ENCODE results near the gene COLEC11.
"Not testable (repeated sequence)": the region's sequence is repeated elsewhere in the genome, so short reads cannot be mapped to it uniquely, and the experiment has no call there.

Gene COLEC11

GRCh38 chr2:3655871-3656761, 61.2 kb downstream of the COLEC11 start:
- DNase-seq, result no peak

DNA sequence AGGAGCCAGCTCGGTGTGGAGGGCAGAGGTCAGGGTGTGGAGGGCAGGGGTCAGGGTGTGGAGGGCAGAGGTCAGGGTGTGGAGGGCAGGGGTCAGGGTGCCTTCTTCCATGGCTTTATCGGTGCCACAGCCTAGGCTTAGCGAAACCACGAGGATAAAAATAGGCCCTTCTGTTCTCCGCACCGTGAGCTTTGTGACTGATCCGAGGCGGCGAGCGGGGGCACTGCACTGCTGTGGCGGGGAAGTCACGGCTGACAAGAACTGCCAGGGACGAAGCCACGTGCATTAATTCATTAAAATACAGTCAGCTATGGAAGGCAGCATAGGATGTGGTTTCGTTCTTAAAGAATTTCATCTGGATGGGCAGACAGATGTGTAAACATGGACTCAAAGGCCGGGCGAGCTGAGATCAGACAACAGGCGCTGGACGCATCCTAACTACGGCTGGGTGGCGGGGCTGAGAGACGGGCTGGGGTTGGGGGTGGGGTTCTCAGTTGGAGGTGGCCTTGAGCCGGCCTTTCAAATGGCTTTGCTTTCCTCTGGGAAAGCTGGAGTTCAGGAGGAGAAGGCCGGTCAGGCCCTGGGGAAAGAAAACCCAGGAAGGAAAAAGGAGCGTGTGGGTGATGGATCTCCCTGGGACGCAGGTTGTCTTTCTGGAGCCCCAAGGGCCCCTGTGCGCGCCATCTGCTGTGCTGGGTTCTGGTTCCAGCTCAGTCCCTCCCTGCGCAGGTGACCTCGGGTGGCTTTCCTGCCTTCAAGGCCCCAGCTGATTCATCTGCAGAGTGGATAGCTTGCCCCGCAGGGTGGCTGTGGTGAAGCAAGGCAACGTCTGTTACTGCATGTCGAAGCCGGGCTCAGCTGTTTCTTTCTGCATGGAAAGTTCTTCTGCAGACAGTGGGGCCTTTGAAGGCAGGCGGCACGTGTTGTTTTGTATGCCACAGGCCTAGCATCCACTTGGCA, 62.1 kb downstream of the COLEC11 start:
- DNase-seq, result no peak

GRCh38 chr2:3657881-3658280, 63.0 kb downstream of the COLEC11 start, which contains the start of gene ALLC:
TSS of gene ALLC (plus strand) at chr2:3658200. CDS start at chr2:3671158, 12,958 bp downstream.
- DNase-seq, result no peak

GRCh38 chr2:3659447-3660432, 64.8 kb downstream of the COLEC11 start:
- no peak for DNase-seq

GRCh38 chr2:3660640-3661039, 65.7 kb downstream of the COLEC11 start:
- DNase-seq, result not testable (repeated sequence)

DNA sequence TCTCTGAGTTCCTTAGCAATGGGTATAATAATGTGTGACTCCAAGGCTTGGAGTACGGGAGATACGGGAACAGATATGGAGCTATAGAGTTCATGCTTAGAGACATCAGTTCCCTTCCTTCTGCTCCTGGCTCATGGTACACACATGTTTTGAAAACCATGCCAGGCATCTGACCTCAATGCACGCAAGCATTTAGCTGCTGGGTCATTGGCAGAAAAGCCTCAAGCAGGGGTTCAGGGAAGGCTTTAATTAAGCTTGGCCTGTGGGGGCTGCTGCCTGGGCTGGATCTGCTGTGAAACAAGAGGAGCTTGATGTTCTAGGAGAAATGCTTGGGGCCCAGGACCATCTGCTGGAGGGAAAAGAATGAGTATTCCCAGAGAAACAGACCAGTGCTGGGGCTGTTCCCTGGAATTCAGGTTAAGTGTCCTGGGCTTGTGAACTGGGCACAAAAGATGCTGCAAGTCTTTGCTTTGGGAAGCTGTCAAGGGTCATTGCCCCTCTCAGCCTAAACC, 66.3 kb downstream of the COLEC11 start:
- no peak for DNase-seq

- no peak for DNase-seq
Measured at GRCh38 chr2:3662239-3662638, 67.3 kb downstream of the COLEC11 start.

GRCh38 chr2:3664118-3664517, 69.2 kb downstream of the COLEC11 start:
- no peak for DNase-seq

GRCh38 chr2:3664925-3665324, 70.0 kb downstream of the COLEC11 start:
- no peak for DNase-seq

DNA sequence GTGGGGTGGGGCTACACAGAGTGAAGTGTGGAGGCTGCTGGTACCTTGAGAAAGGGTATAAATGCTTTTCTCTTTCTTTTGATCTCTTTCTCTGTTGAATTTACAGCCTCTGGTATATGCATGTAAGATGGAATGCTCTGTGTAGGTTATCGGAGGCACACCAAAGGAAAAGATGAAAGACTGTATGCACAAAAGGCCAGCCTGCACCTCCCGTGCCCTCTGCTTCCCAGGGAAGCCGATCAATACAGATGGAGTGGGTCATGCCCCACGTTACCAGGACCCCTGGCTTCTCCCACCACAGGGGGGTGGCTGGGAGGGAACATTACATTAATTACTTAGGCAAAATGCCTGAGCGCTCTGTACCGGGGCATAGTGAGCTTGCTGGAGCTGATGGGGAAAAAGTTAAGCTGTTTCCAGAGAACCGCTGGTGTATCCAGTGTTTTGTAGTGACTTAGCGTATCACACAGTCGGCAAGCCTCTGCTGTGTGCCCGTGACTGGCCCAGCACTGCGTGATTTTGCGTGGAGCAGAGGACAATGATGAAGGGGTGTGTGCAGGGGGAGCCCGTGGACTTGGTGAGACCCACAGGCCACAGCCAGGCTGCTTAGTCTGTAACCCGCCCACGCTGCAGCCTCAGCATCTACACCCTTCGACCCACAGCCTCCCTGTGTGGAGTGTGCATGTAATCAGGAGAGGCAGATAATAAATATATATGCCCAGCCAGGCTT, 71.1 kb downstream of the COLEC11 start:
- DNase-seq, result no peak

DNA sequence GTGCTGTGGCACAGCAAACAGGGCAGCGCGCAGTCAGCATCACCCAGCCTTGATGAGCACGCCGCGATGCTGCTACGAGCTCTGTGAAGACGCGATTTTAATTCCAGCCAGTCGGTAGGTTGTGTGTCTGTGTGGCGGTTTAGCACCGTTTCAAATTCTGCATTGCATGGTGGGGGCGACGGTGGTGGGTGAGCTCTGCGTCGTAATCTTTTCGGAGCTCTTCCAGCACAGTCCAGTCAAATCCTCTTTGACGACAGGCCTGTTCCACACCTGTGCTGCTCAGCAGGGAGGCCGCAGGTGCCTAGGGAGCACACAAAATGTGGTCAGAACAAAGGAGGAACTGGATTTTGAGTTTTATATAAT, 71.7 kb downstream of the COLEC11 start:
- DNase-seq, result no peak

DNA sequence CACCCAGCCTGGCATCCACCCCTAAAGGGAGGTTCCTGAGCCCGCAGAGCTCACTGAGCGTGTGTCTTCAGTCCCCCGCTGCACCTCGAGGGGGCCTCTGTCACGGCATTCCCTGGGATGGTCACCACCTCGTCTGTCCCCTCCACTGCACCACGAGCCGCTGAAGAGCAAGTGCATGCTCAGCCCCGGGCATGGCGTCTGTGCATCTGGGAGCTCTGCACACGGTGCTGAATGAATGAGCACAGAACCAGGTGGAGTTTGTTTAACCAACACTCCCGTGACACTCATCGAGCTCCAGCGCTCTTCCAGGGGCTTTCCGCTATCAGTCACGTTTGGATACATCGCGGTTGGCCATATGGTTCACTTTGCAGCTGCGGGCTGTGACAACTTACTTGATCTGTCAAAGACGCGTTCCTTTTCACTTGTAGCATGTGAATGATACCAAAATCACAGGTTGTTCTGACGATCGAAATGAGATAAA, 72.3 kb downstream of the COLEC11 start:
- DNase-seq, result no peak

DNA sequence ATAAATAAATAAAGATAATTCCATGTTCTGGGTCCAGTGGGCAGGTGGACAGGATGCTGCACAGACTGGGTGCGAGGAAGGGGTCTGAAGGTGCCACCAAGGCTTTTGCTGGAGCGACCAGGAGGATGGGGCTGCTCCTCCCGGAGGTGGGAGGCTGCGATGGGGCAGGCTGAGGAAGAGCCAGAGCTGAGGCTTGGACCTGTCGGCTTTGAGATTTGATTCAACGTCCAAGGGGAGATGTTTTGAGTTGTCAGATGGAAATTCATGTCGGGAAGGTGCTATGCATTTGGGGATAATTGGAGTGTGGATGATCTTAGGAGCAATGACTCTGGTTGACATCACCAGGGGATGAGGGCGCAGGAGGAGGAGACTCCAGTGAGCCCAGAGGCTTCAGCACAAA, 74.7 kb downstream of the COLEC11 start:
- DNase-seq, result no peak

- DNase-seq, result no peak
Measured at GRCh38 chr2:3670376-3670775, 75.5 kb downstream of the COLEC11 start.

DNA sequence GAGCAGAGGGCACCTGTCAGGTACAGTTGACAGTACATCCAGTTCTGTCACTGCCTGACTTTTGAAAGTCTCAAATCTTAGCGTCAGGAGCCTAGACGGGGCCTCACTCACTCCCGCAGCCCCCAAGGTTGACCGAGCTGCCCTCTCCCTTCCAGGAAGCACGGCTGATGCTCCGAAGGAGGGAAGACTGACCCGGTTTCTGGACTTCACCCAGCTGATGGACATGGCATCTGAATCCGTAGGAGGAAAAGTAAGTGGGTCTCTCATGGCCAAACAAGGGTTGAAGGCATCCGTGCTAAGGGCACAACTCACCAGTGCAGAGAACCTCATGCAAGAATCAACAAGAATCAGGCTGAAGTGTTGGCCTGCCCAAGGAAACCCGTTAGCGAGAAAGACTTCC, 76.0 kb downstream of the COLEC11 start:
- no peak for DNase-seq

GRCh38 chr2:3672861-3673678, 78.2 kb downstream of the COLEC11 start:
- no peak for DNase-seq

DNA sequence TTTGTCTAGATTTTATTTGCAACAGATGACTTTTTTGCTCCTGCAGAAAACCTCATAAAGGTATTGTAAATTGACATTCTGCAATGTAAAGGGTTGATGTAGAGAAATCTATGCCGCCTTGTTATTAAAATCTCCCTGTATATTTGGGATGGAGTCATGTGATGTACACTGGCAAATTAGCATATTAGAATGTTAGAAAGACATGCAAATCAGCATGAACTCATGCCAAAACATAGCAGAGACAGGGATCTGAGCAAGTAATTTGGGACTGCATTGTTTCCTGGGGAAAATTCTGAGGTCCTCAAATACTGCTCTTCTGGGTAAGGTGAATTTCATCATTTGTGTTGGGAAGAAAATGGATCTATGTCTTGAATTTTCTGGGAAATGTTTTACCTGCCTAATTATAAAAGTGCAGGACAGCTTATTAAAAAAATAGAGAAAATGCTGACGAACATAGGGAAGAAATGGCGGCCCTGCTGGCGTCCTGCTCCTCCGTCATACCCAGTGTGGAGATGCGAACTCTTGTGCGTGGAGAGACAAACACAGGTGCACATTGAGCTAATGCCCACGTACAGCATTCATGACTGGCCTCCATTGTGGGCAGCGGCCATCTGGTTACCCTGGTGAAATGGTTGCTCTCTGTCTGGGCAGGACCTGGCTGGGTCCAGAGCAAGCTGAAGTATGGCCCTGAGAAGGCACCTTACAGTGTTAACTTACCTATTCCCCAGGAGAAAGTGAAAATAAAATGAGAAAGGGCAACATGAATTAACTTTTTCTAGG, 79.3 kb downstream of the COLEC11 start:
- DNase-seq, result no peak

DNA sequence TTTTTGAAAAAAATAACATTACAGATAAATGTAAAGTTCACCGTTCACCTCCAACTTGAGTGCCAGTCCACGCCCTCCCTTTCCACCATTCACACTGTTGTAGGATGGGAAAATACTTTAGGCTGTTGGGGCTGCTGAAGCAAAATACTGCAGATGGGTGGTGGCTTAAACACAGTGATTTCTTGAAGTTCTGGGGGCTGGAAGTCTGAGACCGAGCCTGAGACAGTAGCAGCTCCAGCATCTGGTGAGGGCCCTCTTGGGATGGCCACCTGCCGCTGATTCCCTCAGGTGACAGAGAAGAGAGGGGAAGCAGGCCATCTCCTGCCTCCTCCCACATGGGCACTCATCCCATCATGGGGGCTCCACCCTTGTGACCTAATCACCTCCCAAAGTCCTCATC, 80.8 kb downstream of the COLEC11 start:
- DNase-seq, result no peak

DNA sequence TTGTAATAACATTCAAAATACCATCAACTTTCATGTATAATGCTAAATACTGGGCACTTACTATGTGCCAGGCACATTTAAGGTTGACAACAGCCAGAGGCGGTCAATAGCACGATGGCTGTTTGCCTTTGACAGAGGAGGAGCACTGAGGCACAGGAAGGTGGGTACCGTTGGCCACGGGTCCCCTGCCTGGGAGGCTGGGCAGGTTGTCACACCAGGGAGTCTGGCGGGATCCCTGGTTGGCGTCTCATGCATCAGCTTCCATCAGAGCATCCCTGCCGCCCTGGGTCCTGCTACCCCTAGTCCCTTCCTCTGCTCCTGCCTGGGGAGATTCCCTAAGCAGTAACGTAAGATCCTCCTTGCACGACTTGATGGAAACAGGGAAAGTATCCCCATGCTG, 82.5 kb downstream of the COLEC11 start:
- no peak for DNase-seq

GRCh38 chr2:3678212-3678611, 83.3 kb downstream of the COLEC11 start:
- DNase-seq, result no peak

Data from SIG-M5 (cell line).